ENCODE results near the gene SLC6A11.

The SLC6A11 gene

DNA sequence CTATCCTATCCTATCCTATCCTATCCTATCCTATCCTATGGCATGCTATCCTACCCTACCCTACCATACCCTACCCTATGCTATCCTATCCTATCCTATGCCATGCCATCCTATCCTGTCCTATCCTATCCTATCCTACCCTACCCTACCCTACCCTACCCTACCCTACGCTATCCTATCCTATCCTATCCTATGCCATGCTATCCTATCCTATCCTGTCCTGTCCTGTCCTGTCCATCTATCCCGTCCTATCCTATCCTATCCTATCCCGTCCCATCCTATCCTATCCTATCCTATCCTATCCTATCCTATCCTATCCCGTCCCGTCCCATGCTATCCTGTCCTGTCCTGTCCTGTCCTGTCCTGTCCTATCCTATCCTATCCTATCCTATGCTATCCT, 57.4 kb downstream of the SLC6A11 start:
- Histone ChIP-seq H3K9me3 (ENCODE audit: control insufficient read depth, low read depth, low read length) (no peaks in the 10 kb centered on the region), H3K4me3 (ENCODE audit: low read length) (no peak overlapping the region), H3K36me3 (ENCODE audit: control insufficient read depth, low read depth, low read length) (no peaks in the 10 kb centered on the region), H3K4me1 (ENCODE audit: control insufficient read depth, low read depth, low read length) (no peaks in the 10 kb centered on the region), H3K27ac (ENCODE audit: low read length) (no peak overlapping the region), H3K9ac (ENCODE audit: low read length) (no peak overlapping the region), H3K27me3 (ENCODE audit: control insufficient read depth, insufficient read depth, low read length) (peaks cover 82% of the 10 kb centered on the region)

DNA sequence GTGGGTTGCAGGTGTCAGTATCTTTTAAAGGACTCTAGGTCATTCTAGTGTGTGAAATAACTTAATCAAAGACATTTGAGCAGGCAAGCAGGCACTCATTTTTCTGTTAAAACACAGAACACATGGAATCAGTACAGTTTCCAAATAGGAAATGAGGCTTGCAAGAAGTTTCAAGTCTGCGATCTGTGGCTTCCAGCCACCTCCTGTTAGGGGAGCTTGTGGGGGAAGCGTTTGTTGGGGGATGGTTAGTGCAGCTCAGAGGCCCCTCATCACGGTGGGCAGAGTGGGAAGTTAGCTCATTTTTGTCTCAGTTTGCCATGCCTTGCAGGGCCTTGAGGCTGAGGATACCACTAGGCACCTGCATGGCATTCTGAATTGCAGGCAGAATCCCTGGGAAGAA, 59.9 kb downstream of the SLC6A11 start:
- peaks cover 58% of the 10 kb centered on the region for H3K27me3 ChIP-seq (ENCODE audit: control insufficient read depth, insufficient read depth, low read length)
- H3K27ac ChIP-seq (ENCODE audit: low read length), result no peak overlapping the region

DNA sequence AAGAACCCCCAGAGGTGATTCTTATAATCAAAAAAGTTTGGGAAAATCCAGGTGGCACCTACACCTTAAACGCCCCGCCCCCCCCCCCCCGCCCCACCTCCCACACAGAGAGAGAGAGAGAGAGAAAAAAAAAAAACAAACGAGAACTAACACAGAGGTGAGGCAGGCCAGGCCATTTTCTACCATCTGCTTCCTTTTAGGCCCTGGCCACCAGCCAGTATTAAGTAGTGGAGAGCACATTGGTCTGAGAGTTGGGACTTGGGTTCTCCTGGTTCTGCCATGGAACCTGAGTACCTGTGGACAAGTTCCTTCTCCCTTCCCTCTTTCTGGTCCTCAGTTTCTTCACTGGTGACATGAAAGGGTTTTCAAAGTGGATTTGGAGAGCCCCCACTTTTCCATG, 60.6 kb downstream of the SLC6A11 start:
- Histone ChIP-seq H3K9ac (ENCODE audit: low read length) (no peak overlapping the region), H3K4me3 (ENCODE audit: low read length) (no peak overlapping the region), H3K27me3 (ENCODE audit: control insufficient read depth, insufficient read depth, low read length) (peaks cover 51% of the 10 kb centered on the region), H3K36me3 (ENCODE audit: control insufficient read depth, low read depth, low read length) (no peaks in the 10 kb centered on the region), H3K27ac (ENCODE audit: low read length) (no peak overlapping the region), H3K4me1 (ENCODE audit: control insufficient read depth, low read depth, low read length) (no peaks in the 10 kb centered on the region), H3K9me3 (ENCODE audit: control insufficient read depth, low read depth, low read length) (no peaks in the 10 kb centered on the region)

More for the DNA sequence above, 59.9 kb downstream of the SLC6A11 start:
- H3K9me3 ChIP-seq (ENCODE audit: control insufficient read depth, low read depth, low read length), result no peaks in the 10 kb centered on the region
- H3K36me3 ChIP-seq (ENCODE audit: control insufficient read depth, low read depth, low read length), result no peaks in the 10 kb centered on the region
- H3K4me3 ChIP-seq (ENCODE audit: low read length), result no peak overlapping the region
- H3K9ac ChIP-seq (ENCODE audit: low read length), result no peak overlapping the region
- H3K4me1 ChIP-seq (ENCODE audit: control insufficient read depth, low read depth, low read length), result no peaks in the 10 kb centered on the region

DNA sequence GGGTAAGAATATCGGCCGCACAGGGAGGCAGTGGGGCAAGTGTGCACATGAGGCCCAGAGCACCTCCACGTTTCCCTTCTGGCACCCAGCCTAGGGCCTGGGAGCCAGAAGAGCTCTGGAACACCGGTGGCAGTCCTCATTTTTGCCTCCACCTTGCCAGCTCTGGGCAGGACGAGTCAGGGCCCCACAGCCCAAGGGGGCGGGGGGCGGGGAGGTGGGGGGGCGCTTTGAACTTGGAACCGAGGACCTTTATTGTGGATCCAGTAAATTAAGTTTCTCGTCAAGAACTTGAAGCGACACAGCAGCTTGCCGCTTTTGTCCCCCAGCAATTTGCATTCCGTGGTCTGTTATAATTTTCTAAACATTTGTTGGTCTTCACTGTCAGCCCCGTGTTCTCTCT, 66.8 kb downstream of the SLC6A11 start:
- no peaks in the 10 kb centered on the region for H3K27me3 ChIP-seq (ENCODE audit: control insufficient read depth, insufficient read depth, low read length)

DNA sequence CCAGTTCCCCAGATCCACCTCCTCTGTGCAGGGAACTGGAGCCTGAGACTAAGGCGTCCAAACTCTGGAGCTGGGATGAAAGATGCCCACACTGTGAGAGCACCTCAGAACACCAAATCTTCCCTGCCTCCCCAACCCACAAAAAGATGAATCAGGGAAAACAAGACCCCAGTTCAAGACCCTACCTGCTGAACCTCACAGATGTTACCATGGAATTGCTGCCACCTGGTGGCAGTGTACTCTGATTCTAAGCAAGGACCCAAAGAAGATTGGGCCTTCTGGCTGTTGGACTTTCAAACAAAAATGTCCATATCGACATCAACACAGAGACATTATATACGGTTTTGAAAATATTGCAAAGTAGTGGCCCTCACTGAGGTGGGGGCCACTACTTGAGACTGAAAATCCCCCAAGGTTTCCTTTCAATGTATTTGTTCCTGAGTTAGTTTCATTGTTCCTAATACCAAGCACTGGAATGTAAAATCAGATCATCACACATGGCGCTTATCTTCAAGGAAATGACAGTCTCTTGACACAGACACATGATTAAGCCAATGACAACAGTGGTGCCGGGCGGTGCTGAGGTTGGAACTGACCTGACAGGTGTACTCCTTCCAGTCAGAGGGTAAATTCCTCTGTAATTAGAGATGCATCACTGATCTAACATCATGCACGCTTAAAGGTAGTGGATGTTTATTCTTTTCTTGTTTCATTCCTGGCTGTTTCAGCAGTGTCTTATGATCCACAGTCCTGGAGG, 67.6 kb downstream of the SLC6A11 start:
- no peak overlapping the region for H3K4me3 ChIP-seq (ENCODE audit: low read length)
- H3K4me1 ChIP-seq (ENCODE audit: control insufficient read depth, low read depth, low read length), result no peaks in the 10 kb centered on the region
- H3K9ac ChIP-seq (ENCODE audit: low read length), result no peak overlapping the region
- no peaks in the 10 kb centered on the region for H3K9me3 ChIP-seq (ENCODE audit: control insufficient read depth, low read depth, low read length)
- H3K36me3 ChIP-seq (ENCODE audit: control insufficient read depth, low read depth, low read length), result no peaks in the 10 kb centered on the region
- H3K27me3 ChIP-seq (ENCODE audit: control insufficient read depth, insufficient read depth, low read length), result no peaks in the 10 kb centered on the region
- no peak overlapping the region for H3K27ac ChIP-seq (ENCODE audit: low read length)

More for the DNA sequence above, 66.8 kb downstream of the SLC6A11 start:
- no peak overlapping the region for H3K9ac ChIP-seq (ENCODE audit: low read length)
- no peaks in the 10 kb centered on the region for H3K9me3 ChIP-seq (ENCODE audit: control insufficient read depth, low read depth, low read length)
- H3K4me3 ChIP-seq (ENCODE audit: low read length), result no peak overlapping the region
- no peak overlapping the region for H3K27ac ChIP-seq (ENCODE audit: low read length)
- no peaks in the 10 kb centered on the region for H3K4me1 ChIP-seq (ENCODE audit: control insufficient read depth, low read depth, low read length)
- H3K36me3 ChIP-seq (ENCODE audit: control insufficient read depth, low read depth, low read length), result no peaks in the 10 kb centered on the region

DNA sequence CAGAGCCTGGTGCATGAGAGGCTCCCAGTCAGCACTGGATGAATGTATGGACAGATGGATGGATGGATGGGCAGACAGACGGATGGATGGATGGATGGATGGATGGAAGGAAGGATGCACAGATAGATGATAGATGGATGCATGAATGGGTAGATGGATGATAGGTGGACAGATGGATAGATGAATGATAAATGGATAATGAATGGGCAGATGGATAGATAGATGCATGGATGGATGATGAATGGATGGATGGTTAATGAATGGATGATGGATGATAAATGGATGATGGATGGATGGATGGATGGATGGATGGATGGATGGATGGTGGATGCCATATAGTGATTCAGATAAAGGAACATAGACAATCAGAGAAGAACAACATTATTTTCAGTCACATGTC, 71.0 kb downstream of the SLC6A11 start:
- Histone ChIP-seq H3K27ac (ENCODE audit: low read length) (no peak overlapping the region), H3K9ac (ENCODE audit: low read length) (no peak overlapping the region), H3K4me3 (ENCODE audit: low read length) (no peak overlapping the region), H3K27me3 (ENCODE audit: control insufficient read depth, insufficient read depth, low read length) (no peaks in the 10 kb centered on the region), H3K9me3 (ENCODE audit: control insufficient read depth, low read depth, low read length) (no peaks in the 10 kb centered on the region), H3K4me1 (ENCODE audit: control insufficient read depth, low read depth, low read length) (no peaks in the 10 kb centered on the region), H3K36me3 (ENCODE audit: control insufficient read depth, low read depth, low read length) (no peaks in the 10 kb centered on the region)

DNA sequence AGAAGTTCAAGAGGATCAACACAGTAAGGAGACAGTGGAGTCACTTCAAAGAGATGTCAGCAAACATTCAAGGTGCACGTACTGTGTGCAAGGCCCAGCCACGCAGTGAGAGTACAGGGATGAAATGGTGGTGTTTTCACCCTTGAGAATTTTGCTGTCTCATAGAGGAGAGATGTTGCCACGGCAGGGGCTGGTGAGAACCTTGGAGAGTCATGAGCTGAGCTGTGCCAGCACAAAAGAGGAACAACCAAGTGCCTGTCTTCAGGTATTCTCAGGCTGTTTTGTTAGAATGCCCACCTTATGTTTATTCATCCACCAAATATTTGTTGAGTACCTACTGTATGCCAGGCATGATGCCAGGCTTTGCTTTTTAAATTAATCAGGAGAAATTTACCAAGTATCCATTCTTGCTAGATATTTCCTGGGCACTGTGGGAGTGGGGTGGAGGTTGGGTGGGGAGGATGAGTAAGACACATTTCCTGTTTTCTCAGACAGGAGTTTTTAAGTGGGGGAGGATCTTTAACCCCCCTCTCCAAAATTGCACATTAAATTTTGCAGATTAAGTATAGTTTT, 72.6 kb downstream of the SLC6A11 start:
- Histone ChIP-seq H3K36me3 (ENCODE audit: control insufficient read depth, low read depth, low read length) (no peaks in the 10 kb centered on the region), H3K4me1 (ENCODE audit: control insufficient read depth, low read depth, low read length) (no peaks in the 10 kb centered on the region), H3K9ac (ENCODE audit: low read length) (no peak overlapping the region), H3K9me3 (ENCODE audit: control insufficient read depth, low read depth, low read length) (no peaks in the 10 kb centered on the region), H3K27me3 (ENCODE audit: control insufficient read depth, insufficient read depth, low read length) (no peaks in the 10 kb centered on the region), H3K4me3 (ENCODE audit: low read length) (no peak overlapping the region), H3K27ac (ENCODE audit: low read length) (no peak overlapping the region)

DNA sequence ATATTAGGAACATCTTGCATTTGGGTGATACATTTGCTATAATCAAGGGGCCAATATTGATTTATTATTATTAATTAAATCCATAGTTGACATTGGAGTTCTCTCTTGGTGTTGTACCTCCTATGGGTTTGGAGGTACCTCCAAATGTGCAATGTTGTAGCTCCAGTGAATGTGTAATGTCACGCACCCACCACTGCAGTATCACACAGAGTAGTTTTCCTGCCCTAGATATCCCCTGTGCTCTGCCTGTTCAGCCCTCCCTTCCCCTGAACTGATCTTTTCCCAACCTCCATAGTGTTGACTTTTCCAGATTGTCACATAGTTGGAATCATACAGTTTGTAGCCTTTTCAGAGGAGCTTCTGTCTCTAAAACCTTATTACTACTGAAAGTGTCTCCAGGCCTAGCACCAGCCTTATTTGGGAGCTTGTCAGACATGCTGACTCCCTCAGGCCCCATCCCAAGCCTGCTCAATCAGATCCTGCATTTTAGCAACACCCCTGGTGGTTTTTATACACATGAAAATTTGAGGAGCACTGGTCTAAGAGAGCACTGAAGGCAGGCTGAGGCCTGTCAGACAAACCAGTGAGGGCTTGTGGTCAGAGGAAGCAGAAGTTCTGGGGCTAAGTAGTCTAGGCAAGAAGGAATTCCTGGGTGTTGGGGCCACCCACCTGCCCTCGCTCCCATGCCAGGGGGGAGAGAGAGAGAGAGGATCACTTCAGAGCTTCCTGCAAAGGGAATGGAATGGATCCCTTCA, 73.4 kb downstream of the SLC6A11 start:
- H3K36me3 ChIP-seq (ENCODE audit: control insufficient read depth, low read depth, low read length), result no peaks in the 10 kb centered on the region
- H3K27me3 ChIP-seq (ENCODE audit: control insufficient read depth, insufficient read depth, low read length), result no peaks in the 10 kb centered on the region
- no peaks in the 10 kb centered on the region for H3K4me1 ChIP-seq (ENCODE audit: control insufficient read depth, low read depth, low read length)
- H3K9ac ChIP-seq (ENCODE audit: low read length), result no peak overlapping the region
- H3K9me3 ChIP-seq (ENCODE audit: control insufficient read depth, low read depth, low read length), result no peaks in the 10 kb centered on the region
- H3K27ac ChIP-seq (ENCODE audit: low read length), result no peak overlapping the region
- H3K4me3 ChIP-seq (ENCODE audit: low read length), result no peak overlapping the region

DNA sequence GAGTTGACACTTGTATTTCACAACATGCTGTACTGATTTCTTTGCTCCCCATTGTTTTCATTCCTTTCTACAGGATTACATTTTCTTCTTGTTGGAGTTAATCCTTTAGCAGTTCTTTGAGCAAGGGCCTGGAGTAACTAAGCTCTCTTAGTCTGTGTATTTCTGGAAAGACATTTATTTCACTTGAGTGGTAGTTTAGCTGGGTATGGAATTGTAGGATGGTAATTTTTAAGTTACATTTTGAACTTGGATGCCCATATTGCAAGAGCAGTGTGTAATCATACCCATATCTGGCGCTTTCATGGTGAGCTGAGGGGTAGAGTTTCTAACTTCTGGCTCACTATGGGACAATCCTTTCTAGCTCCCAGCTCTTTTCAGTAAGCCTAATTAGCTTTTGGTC, 74.6 kb downstream of the SLC6A11 start:
- Histone ChIP-seq H3K36me3 (ENCODE audit: control insufficient read depth, low read depth, low read length) (no peaks in the 10 kb centered on the region), H3K9me3 (ENCODE audit: control insufficient read depth, low read depth, low read length) (no peaks in the 10 kb centered on the region), H3K4me1 (ENCODE audit: control insufficient read depth, low read depth, low read length) (no peaks in the 10 kb centered on the region), H3K27me3 (ENCODE audit: control insufficient read depth, insufficient read depth, low read length) (no peaks in the 10 kb centered on the region), H3K9ac (ENCODE audit: low read length) (no peak overlapping the region), H3K27ac (ENCODE audit: low read length) (no peak overlapping the region), H3K4me3 (ENCODE audit: low read length) (no peak overlapping the region)

DNA sequence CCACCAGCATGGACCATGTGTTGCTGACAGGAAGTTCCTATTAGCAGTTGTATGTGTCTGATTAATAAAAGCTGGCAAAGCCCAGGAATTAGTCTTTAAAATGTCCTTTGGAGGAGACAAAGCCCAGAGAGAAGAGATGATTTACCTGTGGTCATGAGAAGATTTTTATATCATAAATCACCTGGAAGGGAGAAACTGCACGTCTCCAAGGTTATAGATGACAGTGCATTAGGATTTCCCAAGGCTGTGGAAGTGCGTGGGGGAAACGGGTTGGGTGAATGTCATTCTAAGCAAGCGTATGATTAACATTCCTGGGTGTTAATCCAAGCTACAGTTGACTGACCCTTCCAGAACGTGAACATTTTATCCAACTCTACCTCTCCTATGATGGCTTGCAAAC, 76.6 kb downstream of the SLC6A11 start:
- H3K4me1 ChIP-seq (ENCODE audit: control insufficient read depth, low read depth, low read length), result no peaks in the 10 kb centered on the region
- H3K27me3 ChIP-seq (ENCODE audit: control insufficient read depth, insufficient read depth, low read length), result no peaks in the 10 kb centered on the region
- H3K4me3 ChIP-seq (ENCODE audit: low read length), result no peak overlapping the region
- no peak overlapping the region for H3K27ac ChIP-seq (ENCODE audit: low read length)
- no peak overlapping the region for H3K9ac ChIP-seq (ENCODE audit: low read length)
- no peaks in the 10 kb centered on the region for H3K36me3 ChIP-seq (ENCODE audit: control insufficient read depth, low read depth, low read length)
- H3K9me3 ChIP-seq (ENCODE audit: control insufficient read depth, low read depth, low read length), result no peaks in the 10 kb centered on the region

DNA sequence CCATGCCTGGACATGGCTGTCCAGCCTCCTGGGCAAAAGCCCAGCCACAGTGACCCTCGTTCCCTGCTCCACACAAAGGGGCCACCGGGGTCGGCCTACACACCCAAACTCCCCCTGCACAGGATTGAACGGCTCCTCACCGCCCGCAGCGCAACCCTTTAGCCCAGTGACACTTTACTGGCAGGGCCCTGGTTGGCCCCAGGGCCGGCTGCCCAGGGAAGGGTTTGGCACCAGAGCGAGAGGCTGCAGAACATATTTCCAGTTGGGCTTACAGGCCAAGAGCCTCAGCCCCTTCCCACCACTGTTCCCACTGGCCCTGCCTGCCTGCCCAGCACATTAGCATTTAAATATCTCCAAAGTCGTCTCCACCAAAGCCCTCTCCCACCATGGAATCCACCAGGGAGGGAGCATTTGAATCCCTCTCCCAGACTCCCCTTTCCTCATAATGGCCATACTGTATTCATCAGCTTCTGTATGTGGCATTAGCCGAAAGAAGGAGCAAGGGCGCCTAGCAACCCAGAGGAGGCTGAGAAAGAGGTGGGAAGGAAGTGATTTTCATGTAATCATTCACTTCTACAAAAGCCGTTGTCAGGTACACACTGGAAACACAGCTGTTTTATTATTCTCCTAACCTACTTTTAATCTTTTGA, 85.4 kb downstream of the SLC6A11 start:
- H3K4me1 ChIP-seq (ENCODE audit: control insufficient read depth, low read depth, low read length), result no peaks in the 10 kb centered on the region
- no peak overlapping the region for H3K4me3 ChIP-seq (ENCODE audit: low read length)
- H3K36me3 ChIP-seq (ENCODE audit: control insufficient read depth, low read depth, low read length), result no peaks in the 10 kb centered on the region
- peaks cover 2% of the 10 kb centered on the region for H3K9me3 ChIP-seq (ENCODE audit: control insufficient read depth, low read depth, low read length)
- H3K27ac ChIP-seq (ENCODE audit: low read length), result no peak overlapping the region
- H3K27me3 ChIP-seq (ENCODE audit: control insufficient read depth, insufficient read depth, low read length), result no peaks in the 10 kb centered on the region
- H3K9ac ChIP-seq (ENCODE audit: low read length), result no peak overlapping the region

Data from iPS-18a (cell line).